ENCODE results near the gene PLD4.

PLD4 gene

GRCh38 chr14:104935955-104936354 lies 11.3 kb downstream of the PLD4 start:
- H3K27me3 ChIP-seq = peaks cover 86% of the 10 kb centered on the region
- H3K4me3 ChIP-seq (ENCODE audit: low read depth in 1 of 2, low read length in 1 of 2) = no peak overlapping the region
- TF ChIP-seq CTCF (IDR thresholded peaks at IDR 0.05) = no peak
- H3K36me3 ChIP-seq = no peaks in the 10 kb centered on the region
- H3K9me3 ChIP-seq = no peaks in the 10 kb centered on the region
- peaks cover 0 to 9% of the 10 kb centered on the region in 2 experiments for H3K4me1 ChIP-seq (ENCODE audit: control insufficient read depth in 1 of 2, insufficient read depth in 1 of 2, low read depth in 1 of 2, low read length in 1 of 2)
- H3K27ac ChIP-seq = no peak overlapping the region

- no peaks in the 10 kb centered on the region for H3K36me3 ChIP-seq
- no peak for TF ChIP-seq CTCF (IDR thresholded peaks at IDR 0.05)
- H3K4me3 ChIP-seq (ENCODE audit: low read depth in 1 of 2, low read length in 1 of 2) = no peak overlapping the region
- H3K27ac ChIP-seq = no peak overlapping the region
- no peaks in the 10 kb centered on the region for H3K9me3 ChIP-seq
- peaks cover 0 to 9% of the 10 kb centered on the region in 2 experiments for H3K4me1 ChIP-seq (ENCODE audit: control insufficient read depth in 1 of 2, insufficient read depth in 1 of 2, low read depth in 1 of 2, low read length in 1 of 2)
- H3K27me3 ChIP-seq = peaks cover 86% of the 10 kb centered on the region
Observed at GRCh38 chr14:104936361-104937155, 11.9 kb downstream of the PLD4 start.

- no peaks in the 10 kb centered on the region for H3K9me3 ChIP-seq
- TF ChIP-seq CTCF (IDR thresholded peaks at IDR 0.05) = no peak
- H3K27me3 ChIP-seq = peaks cover 84% of the 10 kb centered on the region
- no peaks in the 10 kb centered on the region for H3K36me3 ChIP-seq
- peaks cover 0 to 9% of the 10 kb centered on the region in 2 experiments for H3K4me1 ChIP-seq (ENCODE audit: control insufficient read depth in 1 of 2, insufficient read depth in 1 of 2, low read depth in 1 of 2, low read length in 1 of 2)
- H3K4me3 ChIP-seq (ENCODE audit: low read depth in 1 of 2, low read length in 1 of 2) = no peak overlapping the region
- no peak overlapping the region for H3K27ac ChIP-seq
Observed at GRCh38 chr14:104937161-104937560, 12.5 kb downstream of the PLD4 start.

GRCh38 chr14:104937694-104938365 lies 13.2 kb downstream of the PLD4 start:
- no peak for TF ChIP-seq CTCF (IDR thresholded peaks at IDR 0.05)
- Histone ChIP-seq H3K4me1 (ENCODE audit: control insufficient read depth in 1 of 2, insufficient read depth in 1 of 2, low read depth in 1 of 2, low read length in 1 of 2) (peaks cover 0 to 7% of the 10 kb centered on the region in 2 experiments), H3K36me3 (no peaks in the 10 kb centered on the region), H3K27ac (no peak overlapping the region), H3K27me3 (peaks cover 77% of the 10 kb centered on the region), H3K9me3 (no peaks in the 10 kb centered on the region), H3K4me3 (ENCODE audit: low read depth in 1 of 2, low read length in 1 of 2) (no peak overlapping the region)

- TF ChIP-seq CTCF (IDR thresholded peaks at IDR 0.05) = no peak
- Histone ChIP-seq H3K4me3 (ENCODE audit: low read depth in 1 of 2, low read length in 1 of 2) (no peak overlapping the region), H3K27ac (no peak overlapping the region), H3K36me3 (no peaks in the 10 kb centered on the region), H3K27me3 (peaks cover 71% of the 10 kb centered on the region), H3K4me1 (ENCODE audit: control insufficient read depth in 1 of 2, insufficient read depth in 1 of 2, low read depth in 1 of 2, low read length in 1 of 2) (peaks cover 0 to under 1% of the 10 kb centered on the region in 2 experiments), H3K9me3 (no peaks in the 10 kb centered on the region)
Observed at GRCh38 chr14:104938436-104938835, 13.8 kb downstream of the PLD4 start.

Measured in neutrophil (primary cell).